GM12878 (cell line): ENCODE results near the gene DIP2B. TPM values are rescaled to one million over a fixed set of nuclear protein-coding genes. Genes with fewer than 3 reads are reported as not detected.
"Not testable (repeated sequence)": the region's sequence is repeated elsewhere in the genome, so short reads cannot be mapped to it uniquely, and the experiment has no call there.

ENCODE experiments used
- ATAC-seq: fragments of 200-7000 bp; cut with Tn5 transposase; 3 replicates; pipeline ENCODE4 v1.9.1; 2020; ENCODE audit warnings: mild to moderate bottlenecking, moderate library complexity
- BruUV-seq: library from RNA; stranded (reverse); fragments of 400-500 nt; replicated peaks from 2 replicates; lab custom pipeline; 2021; lab: Mats Ljungman, UMichigan
- CTCF ChIA-PET: fragments of 300-600 bp; sonication (Branson Sonifier 250); formaldehyde crosslinking; extraction: SDS; loops from one replicate; lab custom pipeline; 2021; ENCODE audit warnings: inconsistent platforms; lab: Yijun Ruan, JAX
- POLR2A ChIA-PET: fragments of 350-600 bp; formaldehyde crosslinking; extraction: SDS; loops from one replicate; lab custom pipeline; 2021; ENCODE audit warnings: inconsistent platforms; lab: Charles Lee
- RAD21 ChIA-PET: fragments of 300-600 bp; sonication (Branson Sonifier 250); formaldehyde crosslinking; loops from one replicate; lab custom pipeline; 2023; ENCODE audit warnings: antibody characterized with exemption; ENCODE audit not compliant: unreplicated experiment; lab: Charles Lee
- SMC1A ChIA-PET: fragments of 300-600 bp; sonication (Branson Sonifier 250); formaldehyde crosslinking; loops from one replicate; lab custom pipeline; 2023; ENCODE audit not compliant: unreplicated experiment, uncharacterized antibody; lab: Charles Lee
- DNase-seq: peaks from one replicate; pipeline ENCODE4 v3.0.0-alpha.2; 2011; ENCODE audit warnings: low read depth, low spot score
- FAIRE-seq: peaks from 3 replicates; lab custom pipeline; 2011; peaks lifted over from hg19 to GRCh38; lab: Jason Lieb, UNC
- H2AFZ ChIP-seq: 2 replicates; pipeline ENCODE4 v1.6.0; 2011; ENCODE audit warnings: low read depth, low read length, control low read depth; ENCODE audit not compliant: control insufficient read depth
- H3K27ac ChIP-seq: 2 replicates; pipeline ENCODE4 v1.5.1; 2011; ENCODE audit warnings: control low read depth; ENCODE audit not compliant: control insufficient read depth, insufficient read depth
- H3K27me3 ChIP-seq, 2 experiments: replicated peaks in 1 of 2; 2 replicates each; pipeline versions ENCODE4 v1.6.0 to v1.6.1; 2011; ENCODE audit warnings: low read length in 1 of 2; ENCODE audit not compliant: control insufficient read depth in 2 of 2, insufficient read depth in 2 of 2
- H3K36me3 ChIP-seq, 2 experiments: 2 replicates each; pipeline ENCODE4 v1.5.1; 2011; ENCODE audit warnings: low read length in 1 of 2; ENCODE audit not compliant: control insufficient read depth in 2 of 2, insufficient read depth in 2 of 2
- H3K4me1 ChIP-seq: 2 replicates; pipeline ENCODE4 v1.6.1; 2011; ENCODE audit warnings: mild to moderate bottlenecking, low read length, moderate library complexity, mixed read lengths; ENCODE audit not compliant: control insufficient read depth, insufficient read depth
- H3K4me2 ChIP-seq: 2 replicates; pipeline ENCODE4 v1.6.0; 2011; ENCODE audit warnings: control low read depth; ENCODE audit not compliant: control insufficient read depth, insufficient read depth
- H3K4me3 ChIP-seq: fragments of 200-600 bp; sonication (generic); 2 replicates; pipeline ENCODE4 v1.5.1; 2016
- H3K79me2 ChIP-seq: 2 replicates; pipeline ENCODE4 v1.6.0; 2011; ENCODE audit warnings: low read length; ENCODE audit not compliant: control insufficient read depth, insufficient read depth
- H3K9ac ChIP-seq: 2 replicates; pipeline ENCODE4 v1.8.0; 2011; ENCODE audit warnings: low read length, control low read depth, mixed read lengths; ENCODE audit not compliant: control insufficient read depth, insufficient read depth
- H3K9me3 ChIP-seq: replicated peaks from 3 replicates; pipeline ENCODE4 v1.5.1; 2011; ENCODE audit warnings: mild to moderate bottlenecking, low read length; ENCODE audit not compliant: control insufficient read depth, insufficient read depth
- H4K20me1 ChIP-seq: 2 replicates; pipeline ENCODE4 v1.6.0; 2011; ENCODE audit not compliant: control insufficient read depth, insufficient read depth
- CBX5 ChIP-seq: sonication (generic); IDR thresholded peaks from 2 replicates; pipeline ENCODE4 v1.6.1; 2016; ENCODE audit warnings: low read depth, moderate library complexity, mild to moderate bottlenecking, inconsistent platforms
- E4F1 ChIP-seq: fragments of 450-650 bp; IDR thresholded peaks from 2 replicates; pipeline ENCODE4 v1.6.1; 2018; ENCODE audit warnings: borderline replicate concordance, mild to moderate bottlenecking; ENCODE audit not compliant: partially characterized antibody
- RAD21 ChIP-seq: IDR thresholded peaks from 2 replicates; pipeline ENCODE4 v1.6.1; 2011; ENCODE audit warnings: mild to moderate bottlenecking, low read depth, low read length, moderate library complexity; ENCODE audit not compliant: insufficient read depth
- SIX5 ChIP-seq: IDR thresholded peaks from 2 replicates; pipeline ENCODE4 v1.6.1; 2011; ENCODE audit warnings: mild to moderate bottlenecking, low read depth, low read length, moderate library complexity; ENCODE audit not compliant: severe bottlenecking
- SP1 ChIP-seq: IDR thresholded peaks from one replicate; pipeline ENCODE4 v1.6.1; 2011; ENCODE audit warnings: low read depth, low read length
- USF2 ChIP-seq: IDR thresholded peaks from 2 replicates; pipeline ENCODE4 v1.6.1; 2011; ENCODE audit warnings: low read depth, low read length, improper control_type of control experiment, borderline replicate concordance
- YY1 ChIP-seq: IDR thresholded peaks from 2 replicates; pipeline ENCODE4 v1.6.1; 2011; ENCODE audit warnings: low read depth, mild to moderate bottlenecking, low read length
- ZNF622 ChIP-seq: fragments of 450-650 bp; IDR thresholded peaks from 2 replicates; pipeline ENCODE4 v1.6.1; 2017; ENCODE audit warnings: mild to moderate bottlenecking, inconsistent platforms
- WGBS: methylation state at CpG from one replicate; pipeline ENCODE4 v1.1.6; 2016; ENCODE audit warnings: low lambda C conversion rate; ENCODE audit not compliant: insufficient replicate concordance, insufficient coverage; ENCODE audit errors: missing lambda C conversion rate; 5-methylcytosine and 5-hydroxymethylcytosine counted together
- in situ Hi-C: fragments of 300-500 bp; cut with MboI; formaldehyde crosslinking; loops from 9 replicates; pipeline ENCODE4 v1.14.3; 2018; ENCODE audit warnings: mixed read lengths
- intact Hi-C: fragments of 100-400 bp; cut with micrococcal nuclease; formaldehyde crosslinking; loops from one replicate; pipeline ENCODE4 v1.14.2; 2022; ENCODE audit not compliant: unreplicated experiment
- polyA plus RNA-seq, 11 experiments: library from polyadenylated mRNA; depleted of rRNA in 4 of 11; unstranded in 6 of 11; stranded (reverse) in 5 of 11; fragments of >200 nt; fragmentation: Nextera tagmentation in 4 of 11; fragmentation: Illumina TruSeq in 1 of 11; extraction: Ambion mirVana in 4 of 11; extraction: Trizol in 1 of 11; gene quantifications; 1 replicate in 1 of 11; 2 replicates in 10 of 11; pipeline versions ENCODE4 v1.2.1 to v1.2.3, GENCODE V29; 2011 to 2016; ENCODE audit warnings: inconsistent platforms in 2 of 11, missing spikeins in 2 of 11, low read depth in 1 of 11
- total RNA-seq, 4 experiments: library from RNA; depleted of rRNA in 3 of 4; stranded (reverse); fragments of >200 nt in 3 of 4; fragmentation: Illumina TruSeq in 1 of 4; extraction: Trizol in 1 of 4; gene quantifications; 2 replicates each; pipeline versions ENCODE4 v1.2.1 to v1.2.3, GENCODE V29; 2013 to 2021

Gene DIP2B
- total and polyA plus RNA-seq, 10 of the 15 experiments (the other 5 are each of a cell fraction or from before 2014, with no cell fraction given) = 4.5 to 30.0 (median 18.6) TPM

GRCh38 chr12:50768391-50768790 is 263.6 kb downstream of the DIP2B start:
- TF ChIP-seq USF2 (no peak), YY1 (no peak), RAD21 (no peak), E4F1 (no peak), SP1 (no peak), ZNF622 (no peak), CBX5 (no peak), SIX5 (no peak)
- POLR2A ChIA-PET = no interaction called here
- RAD21 ChIA-PET = interaction anchor here (1.6 kb wide), 1 partner anchor 260 kb away, joined by 5 read pairs; no protein-coding TSS in a partner anchor
- Histone ChIP-seq H3K4me2 (no peak overlapping the region), H3K4me3 (no peak overlapping the region), H3K36me3 (no peaks in the 10 kb centered on the region; a peak in 3 of 4 replicates), H3K9me3 (no peaks in the 10 kb centered on the region; the same call in 2 of the 3 replicates), H3K4me1 (no peaks in the 10 kb centered on the region), H2AFZ (no peak overlapping the region), H3K79me2 (peaks cover 45% of the 10 kb centered on the region), H3K9ac (no peak overlapping the region), H3K27me3 (no peaks in the 10 kb centered on the region), H3K27ac (no peak overlapping the region), H4K20me1 (0 out of 2 replicates have a peak, but pooled peaks cover 4% of the 10 kb centered on the region)
- 75% methylated on average over 3 of the region's 3 CpGs for WGBS
- in situ Hi-C loops (no loop called here), intact Hi-C loops (loop anchor here (5.0 to 10.0 kb wide), 3 partner anchors 219 to 556 kb away; partner anchors contain the start of genes BIN2 and SLC11A2)
- ATAC-seq (no peak), FAIRE-seq (no peak), DNase-seq (no peak)
- CTCF ChIA-PET = interaction anchor here (0.7 to 4.4 kb wide), 8 partner anchors 9 to 577 kb away, joined by 3 to 44 read pairs (median 4); no protein-coding TSS in a partner anchor
- no TSS peak for BruUV-seq
- SMC1A ChIA-PET = interaction anchor here (1.2 to 6.5 kb wide), 3 partner anchors 50 to 260 kb away, joined by 4 to 75 read pairs (median 7); no protein-coding TSS in a partner anchor

- BruUV-seq, ATAC-seq, H3K27me3 ChIP-seq, H3K9ac ChIP-seq, H3K4me3 ChIP-seq, FAIRE-seq, H2AFZ ChIP-seq, H3K36me3 ChIP-seq, H3K27ac ChIP-seq, H3K4me1 ChIP-seq, in situ Hi-C loops, H4K20me1 ChIP-seq, DNase-seq, POLR2A ChIA-PET, H3K9me3 ChIP-seq, H3K4me2 ChIP-seq: not testable (repeated sequence)
- intact Hi-C loops = loop anchor here (5.0 to 10.0 kb wide), 3 partner anchors 218 to 556 kb away; partner anchors contain the start of genes BIN2 and SLC11A2
- ChIA-PET RAD21 (interaction anchor here (0.5 to 1.6 kb wide), 2 partner anchors 218 to 259 kb away, joined by 3 to 5 read pairs; no protein-coding TSS in a partner anchor), SMC1A (interaction anchor here (1.5 to 6.5 kb wide), 2 partner anchors 50 to 217 kb away, joined by 4 to 75 read pairs; no protein-coding TSS in a partner anchor), CTCF (interaction anchor here (0.6 to 3.0 kb wide), 7 partner anchors 9 to 762 kb away, joined by 3 to 28 read pairs (median 4); no protein-coding TSS in a partner anchor)
- peaks cover 42% of the 10 kb centered on the region for H3K79me2 ChIP-seq
- 73% methylated on average over 2 of the region's 2 CpGs for WGBS
Observed at GRCh38 chr12:50768813-50769212, 264.0 kb downstream of the DIP2B start.
